Measurements from ENCODE around the gene RGS10. TPM values are rescaled to one million over a fixed set of nuclear protein-coding genes. Genes with fewer than 3 reads are reported as not detected.

The RGS10 gene
- total RNA-seq, 1 experiment from 2014 or later = 16.6 TPM

- intact Hi-C loops (cut with micrococcal nuclease; ENCODE audit: unreplicated experiment) = no loop called here
- no peak for DNase-seq (ENCODE audit: low spot score)
- POLR2A ChIA-PET (ENCODE audit: low non-redundant PET) = no interaction called here
- Histone ChIP-seq H3K27me3 (replicated peaks; ENCODE audit: insufficient read depth, low read depth, low read length, poor library complexity) (no peaks in the 10 kb centered on the region), H3K9me3 (ENCODE audit: low read depth, low read length, poor library complexity, severe bottlenecking) (no peaks in the 10 kb centered on the region), H3K27ac (ENCODE audit: low read depth, low read length, poor library complexity, severe bottlenecking) (no peak overlapping the region), H3K4me1 (ENCODE audit: insufficient read depth, low read length, poor library complexity, severe bottlenecking) (peaks cover 15% of the 10 kb centered on the region), H3K36me3 (ENCODE audit: insufficient read depth, low read length, poor library complexity, severe bottlenecking) (no peaks in the 10 kb centered on the region), H3K4me3 (ENCODE audit: low read depth, low read length, poor library complexity, severe bottlenecking) (no peak overlapping the region)
- CTCF ChIA-PET = no interaction called here
- BruUV-seq (replicated peaks) = no TSS peak
- TF ChIP-seq CTCF (conservative IDR thresholded peaks at IDR 0.05; ENCODE audit: low read depth, low read length) (no peak), EZH2 (IDR thresholded peaks at IDR 0.05; ENCODE audit: borderline replicate concordance, low read depth, low read length, poor library complexity, severe bottlenecking) (no peak)
Measured at GRCh38 chr10:119520283-119520682, 22.2 kb downstream of the RGS10 start.

DNA sequence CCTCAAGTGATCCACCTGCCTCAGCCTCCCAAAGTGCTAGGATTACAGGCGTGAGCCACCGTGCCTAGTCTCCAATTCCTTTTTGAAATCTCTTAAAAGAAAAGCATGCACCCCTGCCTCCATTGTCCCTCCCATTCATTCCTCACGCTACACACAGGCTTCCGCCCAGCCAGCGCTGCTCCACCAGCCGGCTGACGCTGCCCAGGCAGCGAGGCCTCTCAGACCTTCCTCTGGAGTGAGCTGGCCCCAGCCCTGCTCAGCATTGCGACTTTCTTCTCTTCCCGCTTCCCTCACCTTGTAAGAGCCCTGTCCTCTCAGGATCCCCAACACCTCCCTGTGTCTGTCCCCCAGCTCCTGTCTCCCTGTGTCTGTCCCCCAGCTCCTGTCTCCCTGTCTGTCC is 23.6 kb downstream of the RGS10 start:
- no peak overlapping the region for H3K4me3 ChIP-seq (ENCODE audit: low read depth, low read length, poor library complexity, severe bottlenecking)
- intact Hi-C loops (cut with micrococcal nuclease; ENCODE audit: unreplicated experiment) = no loop called here
- H3K9me3 ChIP-seq (ENCODE audit: low read depth, low read length, poor library complexity, severe bottlenecking) = no peaks in the 10 kb centered on the region
- H3K27ac ChIP-seq (ENCODE audit: low read depth, low read length, poor library complexity, severe bottlenecking) = no peak overlapping the region
- ChIA-PET POLR2A (ENCODE audit: low non-redundant PET) (no interaction called here), CTCF (interaction anchor here (0.6 to 0.7 kb wide), 2 partner anchors 24 to 309 kb away, joined by 3 read pairs; no protein-coding TSS in a partner anchor)
- H3K4me1 ChIP-seq (ENCODE audit: insufficient read depth, low read length, poor library complexity, severe bottlenecking) = peaks cover 15% of the 10 kb centered on the region
- DNase-seq (ENCODE audit: low spot score) = no peak
- no peaks in the 10 kb centered on the region for H3K27me3 ChIP-seq (replicated peaks; ENCODE audit: insufficient read depth, low read depth, low read length, poor library complexity)
- no TSS peak for BruUV-seq (replicated peaks)
- no peaks in the 10 kb centered on the region for H3K36me3 ChIP-seq (ENCODE audit: insufficient read depth, low read length, poor library complexity, severe bottlenecking)
- TF ChIP-seq CTCF (conservative IDR thresholded peaks at IDR 0.05; ENCODE audit: low read depth, low read length) (no peak), EZH2 (IDR thresholded peaks at IDR 0.05; ENCODE audit: borderline replicate concordance, low read depth, low read length, poor library complexity, severe bottlenecking) (no peak)

DNA sequence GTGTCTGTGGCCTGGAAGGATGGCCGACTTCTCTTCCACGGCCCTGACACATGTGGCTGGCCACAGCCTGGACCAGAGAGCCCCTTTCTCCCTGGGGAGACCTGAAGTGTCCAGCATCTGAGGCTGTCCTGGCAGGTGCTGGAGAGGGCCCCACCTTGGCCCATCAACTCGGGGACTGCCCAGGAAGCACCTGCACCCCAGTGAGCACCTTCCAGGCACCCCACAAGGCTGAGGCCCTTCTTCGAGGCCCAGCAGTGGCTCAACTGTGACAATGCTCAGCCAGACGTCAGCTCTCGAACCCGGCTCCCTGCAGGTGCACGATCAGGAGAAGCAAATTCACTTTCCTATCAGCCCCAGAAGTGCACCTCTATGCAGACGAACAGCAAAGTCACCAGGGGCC is 24.3 kb downstream of the RGS10 start:
- no peak for DNase-seq (ENCODE audit: low spot score)
- H3K4me3 ChIP-seq (ENCODE audit: low read depth, low read length, poor library complexity, severe bottlenecking) = no peak overlapping the region
- no peaks in the 10 kb centered on the region for H3K36me3 ChIP-seq (ENCODE audit: insufficient read depth, low read length, poor library complexity, severe bottlenecking)
- H3K4me1 ChIP-seq (ENCODE audit: insufficient read depth, low read length, poor library complexity, severe bottlenecking) = peaks cover 15% of the 10 kb centered on the region
- no peak overlapping the region for H3K27ac ChIP-seq (ENCODE audit: low read depth, low read length, poor library complexity, severe bottlenecking)
- no peaks in the 10 kb centered on the region for H3K27me3 ChIP-seq (replicated peaks; ENCODE audit: insufficient read depth, low read depth, low read length, poor library complexity)
- intact Hi-C loops (cut with micrococcal nuclease; ENCODE audit: unreplicated experiment) = no loop called here
- BruUV-seq (replicated peaks) = no TSS peak
- POLR2A ChIA-PET (ENCODE audit: low non-redundant PET) = no interaction called here
- H3K9me3 ChIP-seq (ENCODE audit: low read depth, low read length, poor library complexity, severe bottlenecking) = no peaks in the 10 kb centered on the region
- CTCF ChIA-PET = interaction anchor here (0.6 kb wide), 1 partner anchor 308 kb away, joined by 3 read pairs; no protein-coding TSS in a partner anchor
- TF ChIP-seq EZH2 (IDR thresholded peaks at IDR 0.05; ENCODE audit: borderline replicate concordance, low read depth, low read length, poor library complexity, severe bottlenecking) (no peak), CTCF (conservative IDR thresholded peaks at IDR 0.05; ENCODE audit: low read depth, low read length) (no peak)
